Thyroid gland (tissue), 4 donors: ENCODE results near the gene MYD88.

Experiments used
- POLR2A ChIP-seq, 2 donors: fragments of 450-650 bp; IDR thresholded peaks; one replicate each; pipeline ENCODE4 v1.6.1; 2017; ENCODE audit warnings: antibody characterized with exemption in 2 of 2, mild to moderate bottlenecking in 2 of 2, moderate library complexity in 1 of 2
- TF ChIP-seq, protein P1 (sequence below), 6 experiments: fragments of 200-600 bp in 3 of 6; fragments of 450-650 bp in 3 of 6; sonication (generic) in 3 of 6; IDR thresholded peaks; one replicate each; pipeline ENCODE4 v1.5.1; 2016 to 2019; ENCODE audit warnings: antibody characterized with exemption in 6 of 6, mild to moderate bottlenecking in 2 of 6, inconsistent platforms in 1 of 6, moderate library complexity in 1 of 6

GRCh38 chr3:38133557-38134405 is 4.7 kb upstream of the MYD88 start:
- TF ChIP-seq, protein P1, sequence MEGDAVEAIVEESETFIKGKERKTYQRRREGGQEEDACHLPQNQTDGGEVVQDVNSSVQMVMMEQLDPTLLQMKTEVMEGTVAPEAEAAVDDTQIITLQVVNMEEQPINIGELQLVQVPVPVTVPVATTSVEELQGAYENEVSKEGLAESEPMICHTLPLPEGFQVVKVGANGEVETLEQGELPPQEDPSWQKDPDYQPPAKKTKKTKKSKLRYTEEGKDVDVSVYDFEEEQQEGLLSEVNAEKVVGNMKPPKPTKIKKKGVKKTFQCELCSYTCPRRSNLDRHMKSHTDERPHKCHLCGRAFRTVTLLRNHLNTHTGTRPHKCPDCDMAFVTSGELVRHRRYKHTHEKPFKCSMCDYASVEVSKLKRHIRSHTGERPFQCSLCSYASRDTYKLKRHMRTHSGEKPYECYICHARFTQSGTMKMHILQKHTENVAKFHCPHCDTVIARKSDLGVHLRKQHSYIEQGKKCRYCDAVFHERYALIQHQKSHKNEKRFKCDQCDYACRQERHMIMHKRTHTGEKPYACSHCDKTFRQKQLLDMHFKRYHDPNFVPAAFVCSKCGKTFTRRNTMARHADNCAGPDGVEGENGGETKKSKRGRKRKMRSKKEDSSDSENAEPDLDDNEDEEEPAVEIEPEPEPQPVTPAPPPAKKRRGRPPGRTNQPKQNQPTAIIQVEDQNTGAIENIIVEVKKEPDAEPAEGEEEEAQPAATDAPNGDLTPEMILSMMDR (IDR thresholded peaks at IDR 0.05) = no peak
- TF ChIP-seq POLR2A (IDR thresholded peaks at IDR 0.05) = peak in 1 of 2 donors; percentile 23
